NCI-H774 (cell line): ENCODE measurements around the gene HYKK.
"Not testable (repeated sequence)": the region's sequence is repeated elsewhere in the genome, so short reads cannot be mapped to it uniquely, and the experiment has no call there.

Experiments used
- DNase-seq: peaks from one replicate; lab custom pipeline; 2025; lab: John Stamatoyannopoulos, UW

Gene HYKK

GRCh38 chr15:78506971-78507830, at the start of gene HYKK:
TSS of gene HYKK (plus strand) at chr15:78507577. CDS start at chr15:78513089, 5,512 bp downstream.
- DNase-seq: peak; percentile 96

- DNase-seq: no peak
Measured at GRCh38 chr15:78460737-78461136, 46.6 kb upstream of the HYKK start.

- DNase-seq: no peak
Measured at GRCh38 chr15:78461171-78461888, 46.0 kb upstream of the HYKK start.

GRCh38 chr15:78469031-78469430, 38.3 kb upstream of the HYKK start:
- DNase-seq: no peak

- DNase-seq: no peak
Measured at GRCh38 chr15:78477295-78477694, 30.1 kb upstream of the HYKK start.

- DNase-seq: no peak
Measured at GRCh38 chr15:78479650-78480049, 27.7 kb upstream of the HYKK start.

GRCh38 chr15:78481917-78482316, 25.5 kb upstream of the HYKK start:
- DNase-seq: no peak

- DNase-seq: no peak
Measured at GRCh38 chr15:78492872-78493271, 14.5 kb upstream of the HYKK start.

- DNase-seq: no peak
Measured at GRCh38 chr15:78501857-78502256, 5.5 kb upstream of the HYKK start.

- DNase-seq: no peak
Measured at GRCh38 chr15:78502641-78503040, 4.7 kb upstream of the HYKK start.

GRCh38 chr15:78507831-78508160, 419 bp downstream of the HYKK start:
- DNase-seq: no peak

GRCh38 chr15:78508272-78508671, 895 bp downstream of the HYKK start:
- no peak for DNase-seq

GRCh38 chr15:78509726-78510312, 2.4 kb downstream of the HYKK start:
- DNase-seq: no peak

GRCh38 chr15:78520035-78520434, 12.7 kb downstream of the HYKK start:
- not testable (repeated sequence) for DNase-seq

GRCh38 chr15:78524230-78524629, 16.9 kb downstream of the HYKK start:
- no peak for DNase-seq

- DNase-seq: no peak
Measured at GRCh38 chr15:78527325-78527724, 19.9 kb downstream of the HYKK start.

- DNase-seq: no peak
Measured at GRCh38 chr15:78533331-78533730, 26.0 kb downstream of the HYKK start.

GRCh38 chr15:78536134-78536533, 28.8 kb downstream of the HYKK start:
- DNase-seq: no peak

GRCh38 chr15:78537266-78537905, 30.0 kb downstream of the HYKK start:
- no peak for DNase-seq

GRCh38 chr15:78538358-78538757, 31.0 kb downstream of the HYKK start:
- no peak for DNase-seq

- DNase-seq: not testable (repeated sequence)
Measured at GRCh38 chr15:78539464-78540140, 32.2 kb downstream of the HYKK start.
